GM12878 (cell line): ENCODE results near the gene DOCK1. TPM values are rescaled to one million over a fixed set of nuclear protein-coding genes. Genes with fewer than 3 reads are reported as not detected.

Source experiments
- ATAC-seq: fragments of 200-7000 bp; cut with Tn5 transposase; 3 replicates; pipeline ENCODE4 v1.9.1; 2020; ENCODE audit warnings: mild to moderate bottlenecking, moderate library complexity
- BruUV-seq: library from RNA; stranded (reverse); fragments of 400-500 nt; replicated peaks from 2 replicates; lab custom pipeline; 2021; lab: Mats Ljungman, UMichigan
- CTCF ChIA-PET: fragments of 300-600 bp; sonication (Branson Sonifier 250); formaldehyde crosslinking; extraction: SDS; loops from one replicate; lab custom pipeline; 2021; ENCODE audit warnings: inconsistent platforms; lab: Yijun Ruan, JAX
- POLR2A ChIA-PET: fragments of 350-600 bp; formaldehyde crosslinking; extraction: SDS; loops from one replicate; lab custom pipeline; 2021; ENCODE audit warnings: inconsistent platforms; lab: Charles Lee
- RAD21 ChIA-PET: fragments of 300-600 bp; sonication (Branson Sonifier 250); formaldehyde crosslinking; loops from one replicate; lab custom pipeline; 2023; ENCODE audit warnings: antibody characterized with exemption; ENCODE audit not compliant: unreplicated experiment; lab: Charles Lee
- SMC1A ChIA-PET: fragments of 300-600 bp; sonication (Branson Sonifier 250); formaldehyde crosslinking; loops from one replicate; lab custom pipeline; 2023; ENCODE audit not compliant: unreplicated experiment, uncharacterized antibody; lab: Charles Lee
- DNase-seq: peaks from one replicate; pipeline ENCODE4 v3.0.0-alpha.2; 2011; ENCODE audit warnings: low read depth, low spot score
- FAIRE-seq: peaks from 3 replicates; lab custom pipeline; 2011; peaks lifted over from hg19 to GRCh38; lab: Jason Lieb, UNC
- H2AFZ ChIP-seq: 2 replicates; pipeline ENCODE4 v1.6.0; 2011; ENCODE audit warnings: low read depth, low read length, control low read depth; ENCODE audit not compliant: control insufficient read depth
- H3K27ac ChIP-seq: 2 replicates; pipeline ENCODE4 v1.5.1; 2011; ENCODE audit warnings: control low read depth; ENCODE audit not compliant: control insufficient read depth, insufficient read depth
- H3K27me3 ChIP-seq, 2 experiments: replicated peaks in 1 of 2; 2 replicates each; pipeline versions ENCODE4 v1.6.0 to v1.6.1; 2011; ENCODE audit warnings: low read length in 1 of 2; ENCODE audit not compliant: control insufficient read depth in 2 of 2, insufficient read depth in 2 of 2
- H3K36me3 ChIP-seq, 2 experiments: 2 replicates each; pipeline ENCODE4 v1.5.1; 2011; ENCODE audit warnings: low read length in 1 of 2; ENCODE audit not compliant: control insufficient read depth in 2 of 2, insufficient read depth in 2 of 2
- H3K4me1 ChIP-seq: 2 replicates; pipeline ENCODE4 v1.6.1; 2011; ENCODE audit warnings: mild to moderate bottlenecking, low read length, moderate library complexity, mixed read lengths; ENCODE audit not compliant: control insufficient read depth, insufficient read depth
- H3K4me2 ChIP-seq: 2 replicates; pipeline ENCODE4 v1.6.0; 2011; ENCODE audit warnings: control low read depth; ENCODE audit not compliant: control insufficient read depth, insufficient read depth
- H3K4me3 ChIP-seq: fragments of 200-600 bp; sonication (generic); 2 replicates; pipeline ENCODE4 v1.5.1; 2016
- H3K79me2 ChIP-seq: 2 replicates; pipeline ENCODE4 v1.6.0; 2011; ENCODE audit warnings: low read length; ENCODE audit not compliant: control insufficient read depth, insufficient read depth
- H3K9ac ChIP-seq: 2 replicates; pipeline ENCODE4 v1.8.0; 2011; ENCODE audit warnings: low read length, control low read depth, mixed read lengths; ENCODE audit not compliant: control insufficient read depth, insufficient read depth
- H3K9me3 ChIP-seq: replicated peaks from 3 replicates; pipeline ENCODE4 v1.5.1; 2011; ENCODE audit warnings: mild to moderate bottlenecking, low read length; ENCODE audit not compliant: control insufficient read depth, insufficient read depth
- H4K20me1 ChIP-seq: 2 replicates; pipeline ENCODE4 v1.6.0; 2011; ENCODE audit not compliant: control insufficient read depth, insufficient read depth
- BCL11A ChIP-seq: IDR thresholded peaks from 2 replicates; pipeline ENCODE4 v1.6.1; 2011; ENCODE audit warnings: low read depth, low read length
- CBFB ChIP-seq: IDR thresholded peaks from 2 replicates; pipeline ENCODE4 v1.6.1; 2016; ENCODE audit warnings: antibody characterized with exemption, low read depth
- CREB1 ChIP-seq: IDR thresholded peaks from 2 replicates; pipeline ENCODE4 v1.6.1; 2012; ENCODE audit warnings: low read depth, mild to moderate bottlenecking, inconsistent platforms
- FOXM1 ChIP-seq: IDR thresholded peaks from 2 replicates; pipeline ENCODE4 v1.6.1; 2012; ENCODE audit warnings: low read depth, mild to moderate bottlenecking, inconsistent platforms, low read length, moderate library complexity
- NFIC ChIP-seq: IDR thresholded peaks from 2 replicates; pipeline ENCODE4 v1.6.1; 2012; ENCODE audit warnings: low read depth, mild to moderate bottlenecking, inconsistent platforms, low read length, moderate library complexity
- NFYA ChIP-seq: IDR thresholded peaks from 2 replicates; pipeline ENCODE4 v1.6.1; 2011; ENCODE audit warnings: low read depth, mild to moderate bottlenecking, low read length, improper control_type of control experiment, borderline replicate concordance
- WGBS: methylation state at CpG from one replicate; pipeline ENCODE4 v1.1.6; 2016; ENCODE audit warnings: low lambda C conversion rate; ENCODE audit not compliant: insufficient replicate concordance, insufficient coverage; ENCODE audit errors: missing lambda C conversion rate; 5-methylcytosine and 5-hydroxymethylcytosine counted together
- in situ Hi-C: fragments of 300-500 bp; cut with MboI; formaldehyde crosslinking; loops from 9 replicates; pipeline ENCODE4 v1.14.3; 2018; ENCODE audit warnings: mixed read lengths
- intact Hi-C: fragments of 100-400 bp; cut with micrococcal nuclease; formaldehyde crosslinking; loops from one replicate; pipeline ENCODE4 v1.14.2; 2022; ENCODE audit not compliant: unreplicated experiment
- polyA plus RNA-seq, 11 experiments: library from polyadenylated mRNA; depleted of rRNA in 4 of 11; unstranded in 6 of 11; stranded (reverse) in 5 of 11; fragments of >200 nt; fragmentation: Nextera tagmentation in 4 of 11; fragmentation: Illumina TruSeq in 1 of 11; extraction: Ambion mirVana in 4 of 11; extraction: Trizol in 1 of 11; gene quantifications; 1 replicate in 1 of 11; 2 replicates in 10 of 11; pipeline versions ENCODE4 v1.2.1 to v1.2.3, GENCODE V29; 2011 to 2016; ENCODE audit warnings: inconsistent platforms in 2 of 11, missing spikeins in 2 of 11, low read depth in 1 of 11
- total RNA-seq, 4 experiments: library from RNA; depleted of rRNA in 3 of 4; stranded (reverse); fragments of >200 nt in 3 of 4; fragmentation: Illumina TruSeq in 1 of 4; extraction: Trizol in 1 of 4; gene quantifications; 2 replicates each; pipeline versions ENCODE4 v1.2.1 to v1.2.3, GENCODE V29; 2013 to 2021
- TF ChIP-seq, protein P1 (sequence below): fragments of 450-650 bp; IDR thresholded peaks from 2 replicates; pipeline ENCODE4 v1.6.1; 2017; ENCODE audit warnings: antibody characterized with exemption, mild to moderate bottlenecking, moderate library complexity
- TF ChIP-seq, protein P2 (sequence below): fragments of 450-650 bp; IDR thresholded peaks from 2 replicates; pipeline ENCODE4 v1.6.1; 2017; ENCODE audit warnings: borderline replicate concordance
- TF ChIP-seq, protein P3 (sequence below): fragments of 450-650 bp; IDR thresholded peaks from 2 replicates; pipeline ENCODE4 v1.6.1; 2017; ENCODE audit warnings: mild to moderate bottlenecking, low read depth, inconsistent platforms; ENCODE audit not compliant: poor library complexity, severe bottlenecking

DOCK1 gene
- total and polyA plus RNA-seq, 10 of the 15 experiments (the other 5 are each of a cell fraction or from before 2014, with no cell fraction given): 0.05 to 0.18 TPM; not detected in 8

DNA sequence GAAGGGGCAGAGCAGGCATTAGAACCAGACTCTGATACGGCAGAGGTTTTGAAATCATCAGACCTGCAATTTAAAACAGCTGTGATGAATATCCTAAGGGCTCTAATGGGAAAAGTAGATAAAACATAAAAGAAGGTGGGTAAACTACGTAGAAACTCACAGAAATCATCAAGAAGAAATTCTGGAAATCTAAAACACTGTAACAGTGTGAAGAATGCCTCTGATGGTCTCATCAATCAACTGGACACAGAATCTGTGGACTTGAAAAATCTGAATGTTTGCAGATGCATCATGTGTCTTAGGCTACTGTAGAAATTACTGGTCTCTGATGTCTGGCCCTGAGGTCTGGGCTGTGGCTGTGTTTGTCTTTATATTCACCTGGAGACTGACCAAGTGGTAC is 470.8 kb downstream of the DOCK1 start (continued):
- TF ChIP-seq, protein P1, sequence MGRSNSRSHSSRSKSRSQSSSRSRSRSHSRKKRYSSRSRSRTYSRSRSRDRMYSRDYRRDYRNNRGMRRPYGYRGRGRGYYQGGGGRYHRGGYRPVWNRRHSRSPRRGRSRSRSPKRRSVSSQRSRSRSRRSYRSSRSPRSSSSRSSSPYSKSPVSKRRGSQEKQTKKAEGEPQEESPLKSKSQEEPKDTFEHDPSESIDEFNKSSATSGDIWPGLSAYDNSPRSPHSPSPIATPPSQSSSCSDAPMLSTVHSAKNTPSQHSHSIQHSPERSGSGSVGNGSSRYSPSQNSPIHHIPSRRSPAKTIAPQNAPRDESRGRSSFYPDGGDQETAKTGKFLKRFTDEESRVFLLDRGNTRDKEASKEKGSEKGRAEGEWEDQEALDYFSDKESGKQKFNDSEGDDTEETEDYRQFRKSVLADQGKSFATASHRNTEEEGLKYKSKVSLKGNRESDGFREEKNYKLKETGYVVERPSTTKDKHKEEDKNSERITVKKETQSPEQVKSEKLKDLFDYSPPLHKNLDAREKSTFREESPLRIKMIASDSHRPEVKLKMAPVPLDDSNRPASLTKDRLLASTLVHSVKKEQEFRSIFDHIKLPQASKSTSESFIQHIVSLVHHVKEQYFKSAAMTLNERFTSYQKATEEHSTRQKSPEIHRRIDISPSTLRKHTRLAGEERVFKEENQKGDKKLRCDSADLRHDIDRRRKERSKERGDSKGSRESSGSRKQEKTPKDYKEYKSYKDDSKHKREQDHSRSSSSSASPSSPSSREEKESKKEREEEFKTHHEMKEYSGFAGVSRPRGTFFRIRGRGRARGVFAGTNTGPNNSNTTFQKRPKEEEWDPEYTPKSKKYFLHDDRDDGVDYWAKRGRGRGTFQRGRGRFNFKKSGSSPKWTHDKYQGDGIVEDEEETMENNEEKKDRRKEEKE: no peak
- TF ChIP-seq CBFB (no peak), CREB1 (no peak), BCL11A (no peak), NFIC (no peak)
- TF ChIP-seq, protein P2, sequence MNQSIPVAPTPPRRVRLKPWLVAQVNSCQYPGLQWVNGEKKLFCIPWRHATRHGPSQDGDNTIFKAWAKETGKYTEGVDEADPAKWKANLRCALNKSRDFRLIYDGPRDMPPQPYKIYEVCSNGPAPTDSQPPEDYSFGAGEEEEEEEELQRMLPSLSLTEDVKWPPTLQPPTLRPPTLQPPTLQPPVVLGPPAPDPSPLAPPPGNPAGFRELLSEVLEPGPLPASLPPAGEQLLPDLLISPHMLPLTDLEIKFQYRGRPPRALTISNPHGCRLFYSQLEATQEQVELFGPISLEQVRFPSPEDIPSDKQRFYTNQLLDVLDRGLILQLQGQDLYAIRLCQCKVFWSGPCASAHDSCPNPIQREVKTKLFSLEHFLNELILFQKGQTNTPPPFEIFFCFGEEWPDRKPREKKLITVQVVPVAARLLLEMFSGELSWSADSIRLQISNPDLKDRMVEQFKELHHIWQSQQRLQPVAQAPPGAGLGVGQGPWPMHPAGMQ: no peak

DNA sequence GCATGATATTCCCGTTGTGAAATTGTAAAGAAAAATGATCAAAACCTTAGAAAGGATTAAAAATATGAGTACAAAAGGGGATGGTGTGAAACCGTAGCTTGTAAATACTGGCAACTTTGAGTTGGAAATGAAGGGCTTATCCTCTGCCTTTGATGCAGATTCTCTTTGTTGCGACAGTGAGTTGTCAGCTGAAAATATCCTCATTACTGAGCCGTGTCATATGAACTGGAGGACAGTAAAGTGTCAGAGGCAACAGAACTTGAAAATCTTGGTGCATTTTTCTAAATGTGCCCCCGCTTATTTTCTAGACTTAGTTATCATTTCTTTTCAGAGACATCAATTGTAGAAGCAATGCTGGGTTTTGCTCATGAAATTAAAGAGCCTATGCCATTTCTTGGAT is 473.4 kb downstream of the DOCK1 start:
- Histone ChIP-seq H3K4me1 (no peaks in the 10 kb centered on the region), H2AFZ (no peak overlapping the region), H3K4me2 (no peak overlapping the region), H3K9me3 (no peaks in the 10 kb centered on the region), H3K4me3 (no peak overlapping the region), H3K36me3 (no peaks in the 10 kb centered on the region), H3K79me2 (no peaks in the 10 kb centered on the region), H3K27ac (no peak overlapping the region), H3K27me3 (no peaks in the 10 kb centered on the region), H3K9ac (no peak overlapping the region), H4K20me1 (no peaks in the 10 kb centered on the region)
- whole genome bisulfite sequencing: 47% methylated on average over 5 of the region's 5 CpGs
- no TSS peak for BruUV-seq
- in situ Hi-C loops: no loop called here
- DNase-seq (no peak), ATAC-seq (no peak), FAIRE-seq (no peak)
- intact Hi-C loops: no loop called here
- ChIA-PET RAD21 (no interaction called here), POLR2A (no interaction called here), SMC1A (no interaction called here), CTCF (no interaction called here)
- TF ChIP-seq, protein P3, sequence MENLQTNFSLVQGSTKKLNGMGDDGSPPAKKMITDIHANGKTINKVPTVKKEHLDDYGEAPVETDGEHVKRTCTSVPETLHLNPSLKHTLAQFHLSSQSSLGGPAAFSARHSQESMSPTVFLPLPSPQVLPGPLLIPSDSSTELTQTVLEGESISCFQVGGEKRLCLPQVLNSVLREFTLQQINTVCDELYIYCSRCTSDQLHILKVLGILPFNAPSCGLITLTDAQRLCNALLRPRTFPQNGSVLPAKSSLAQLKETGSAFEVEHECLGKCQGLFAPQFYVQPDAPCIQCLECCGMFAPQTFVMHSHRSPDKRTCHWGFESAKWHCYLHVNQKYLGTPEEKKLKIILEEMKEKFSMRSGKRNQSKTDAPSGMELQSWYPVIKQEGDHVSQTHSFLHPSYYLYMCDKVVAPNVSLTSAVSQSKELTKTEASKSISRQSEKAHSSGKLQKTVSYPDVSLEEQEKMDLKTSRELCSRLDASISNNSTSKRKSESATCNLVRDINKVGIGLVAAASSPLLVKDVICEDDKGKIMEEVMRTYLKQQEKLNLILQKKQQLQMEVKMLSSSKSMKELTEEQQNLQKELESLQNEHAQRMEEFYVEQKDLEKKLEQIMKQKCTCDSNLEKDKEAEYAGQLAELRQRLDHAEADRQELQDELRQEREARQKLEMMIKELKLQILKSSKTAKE: no peak
- TF ChIP-seq NFYA (no peak), FOXM1 (no peak)
